HEK293 (cell line): ENCODE results near the gene ITIH1.

Source experiments
- CTCF ChIA-PET: fragments of 350-600 bp; formaldehyde crosslinking; extraction: SDS; loops from one replicate; lab custom pipeline; 2021; ENCODE audit warnings: antibody characterized with exemption; lab: Yijun Ruan, JAX
- POLR2A ChIA-PET: fragments of 300-600 bp; formaldehyde crosslinking; extraction: SDS; loops from one replicate; lab custom pipeline; 2020; ENCODE audit warnings: antibody characterized with exemption, inconsistent platforms; lab: Yijun Ruan, JAX
- H3K27ac ChIP-seq: fragments of 200-500 bp; sonication (Bioruptor generic); 2 replicates; pipeline ENCODE4 v1.5.1; 2014; ENCODE audit warnings: low read depth, low read length, control low read depth, inconsistent platforms; ENCODE audit errors: extremely low read depth
- H3K36me3 ChIP-seq, 2 experiments: fragments of 200-500 bp in 1 of 2; sonication (Bioruptor generic) in 1 of 2; 1 replicate in 1 of 2; 2 replicates in 1 of 2; pipeline ENCODE4 v1.5.1; 2014 to 2017; ENCODE audit warnings: inconsistent platforms in 2 of 2, low read length in 2 of 2; ENCODE audit not compliant: control insufficient read depth in 2 of 2, insufficient read depth in 1 of 2
- H3K4me1 ChIP-seq: fragments of 200-500 bp; sonication (Bioruptor generic); 2 replicates; pipeline ENCODE4 v1.5.1; 2014; ENCODE audit warnings: mild to moderate bottlenecking, low read length, inconsistent platforms; ENCODE audit not compliant: control insufficient read depth, insufficient read depth
- H3K4me3 ChIP-seq: 2 replicates; pipeline ENCODE4 v1.5.1; 2011; ENCODE audit warnings: low read depth, mild to moderate bottlenecking, control low read depth, low read length, moderate library complexity
- H3K9me3 ChIP-seq: fragments of 200-500 bp; sonication (Bioruptor generic); 2 replicates; pipeline ENCODE4 v1.5.1; 2014; ENCODE audit warnings: low read depth, low read length, inconsistent platforms; ENCODE audit not compliant: control insufficient read depth, insufficient read depth
- FEZF1 ChIP-seq: fragments of 450-650 bp; formaldehyde crosslinking; IDR thresholded peaks from 2 replicates; pipeline ENCODE4 v1.5.1; 2016; ENCODE audit warnings: missing biosample characterization, missing genetic modification characterization
- GLIS1 ChIP-seq: fragments of 450-650 bp; formaldehyde crosslinking; IDR thresholded peaks from 2 replicates; pipeline ENCODE4 v1.5.1; 2016; ENCODE audit warnings: missing biosample characterization, missing genetic modification characterization
- IKZF3 ChIP-seq: fragments of 450-650 bp; IDR thresholded peaks from 2 replicates; pipeline ENCODE4 v1.5.0; 2018; ENCODE audit warnings: missing biosample characterization, mild to moderate bottlenecking, missing genetic modification characterization, moderate library complexity
- KLF9 ChIP-seq: fragments of 450-650 bp; formaldehyde crosslinking; IDR thresholded peaks from 2 replicates; pipeline ENCODE4 v1.5.1; 2016; ENCODE audit warnings: missing biosample characterization, missing genetic modification characterization, low read depth
- MYNN ChIP-seq: fragments of 450-650 bp; formaldehyde crosslinking; IDR thresholded peaks from 2 replicates; pipeline ENCODE4 v1.5.1; 2016; ENCODE audit warnings: missing biosample characterization, missing genetic modification characterization, borderline replicate concordance
- SCRT1 ChIP-seq: fragments of 450-650 bp; formaldehyde crosslinking; IDR thresholded peaks from 2 replicates; pipeline ENCODE4 v1.5.1; 2016; ENCODE audit warnings: missing biosample characterization, missing genetic modification characterization, borderline replicate concordance
- SETDB1 ChIP-seq: IDR thresholded peaks from one replicate; pipeline ENCODE4 v1.6.1; 2017; ENCODE audit warnings: mild to moderate bottlenecking, low read length, moderate library complexity, mixed read lengths; ENCODE audit not compliant: insufficient read length
- ZEB2 ChIP-seq: fragments of 450-650 bp; formaldehyde crosslinking; IDR thresholded peaks from 2 replicates; pipeline ENCODE4 v1.5.1; 2016; ENCODE audit warnings: missing biosample characterization, missing genetic modification characterization
- ZFP3 ChIP-seq: fragments of 450-650 bp; formaldehyde crosslinking; IDR thresholded peaks from 2 replicates; pipeline ENCODE4 v1.5.1; 2016; ENCODE audit warnings: low read depth, missing biosample characterization, missing genetic modification characterization
- ZFP37 ChIP-seq: fragments of 450-650 bp; formaldehyde crosslinking; IDR thresholded peaks from 2 replicates; pipeline ENCODE4 v1.5.1; 2016; ENCODE audit warnings: missing biosample characterization, missing genetic modification characterization
- ZNF121 ChIP-seq: fragments of 450-650 bp; formaldehyde crosslinking; IDR thresholded peaks from 2 replicates; pipeline ENCODE4 v1.5.1; 2016; ENCODE audit warnings: missing biosample characterization, missing genetic modification characterization
- ZNF132 ChIP-seq: fragments of 450-650 bp; formaldehyde crosslinking; IDR thresholded peaks from 2 replicates; pipeline ENCODE4 v1.5.1; 2017; ENCODE audit warnings: missing biosample characterization, missing genetic modification characterization, borderline replicate concordance
- ZNF155 ChIP-seq: fragments of 450-650 bp; formaldehyde crosslinking; IDR thresholded peaks from 2 replicates; pipeline ENCODE4 v1.5.1; 2016; ENCODE audit warnings: missing biosample characterization, missing genetic modification characterization
- ZNF169 ChIP-seq: fragments of 450-650 bp; formaldehyde crosslinking; IDR thresholded peaks from 2 replicates; pipeline ENCODE4 v1.5.1; 2016; ENCODE audit warnings: missing biosample characterization, missing genetic modification characterization
- ZNF211 ChIP-seq: fragments of 450-650 bp; formaldehyde crosslinking; IDR thresholded peaks from 2 replicates; pipeline ENCODE4 v1.5.1; 2016; ENCODE audit warnings: low read depth, missing biosample characterization, missing genetic modification characterization
- ZNF23 ChIP-seq: fragments of 450-650 bp; formaldehyde crosslinking; IDR thresholded peaks from 2 replicates; pipeline ENCODE4 v1.5.1; 2016; ENCODE audit warnings: missing biosample characterization, missing genetic modification characterization, borderline replicate concordance
- ZNF529 ChIP-seq: fragments of 450-650 bp; formaldehyde crosslinking; IDR thresholded peaks from 2 replicates; pipeline ENCODE4 v1.5.1; 2017; ENCODE audit warnings: missing genetic modification characterization, missing biosample characterization; ENCODE audit not compliant: insufficient replicate concordance
- ZNF530 ChIP-seq: fragments of 450-650 bp; formaldehyde crosslinking; IDR thresholded peaks from 2 replicates; pipeline ENCODE4 v1.5.1; 2016; ENCODE audit warnings: low read depth, missing biosample characterization, missing genetic modification characterization
- ZNF544 ChIP-seq: fragments of 450-650 bp; formaldehyde crosslinking; IDR thresholded peaks from 2 replicates; pipeline ENCODE4 v1.5.0; 2017; ENCODE audit warnings: missing biosample characterization, missing genetic modification characterization
- ZNF571 ChIP-seq: fragments of 450-650 bp; formaldehyde crosslinking; IDR thresholded peaks from 2 replicates; pipeline ENCODE4 v1.5.0; 2017; ENCODE audit warnings: missing biosample characterization, missing genetic modification characterization
- ZNF670 ChIP-seq: fragments of 450-650 bp; formaldehyde crosslinking; IDR thresholded peaks from 2 replicates; pipeline ENCODE4 v1.5.1; 2016; ENCODE audit warnings: missing biosample characterization, missing genetic modification characterization, low read depth
- ZNF76 ChIP-seq: fragments of 450-650 bp; formaldehyde crosslinking; IDR thresholded peaks from 2 replicates; pipeline ENCODE4; 2016; ENCODE audit warnings: low read depth, missing biosample characterization, missing genetic modification characterization, borderline replicate concordance
- TF ChIP-seq, protein P1 (sequence below): fragments of 450-650 bp; formaldehyde crosslinking; IDR thresholded peaks from 2 replicates; pipeline ENCODE4 v1.5.1; 2016; ENCODE audit warnings: missing biosample characterization, missing genetic modification characterization
- TF ChIP-seq, protein P2 (sequence below): fragments of 450-650 bp; formaldehyde crosslinking; IDR thresholded peaks from 2 replicates; pipeline ENCODE4 v1.5.1; 2016; ENCODE audit warnings: missing biosample characterization, missing genetic modification characterization
- TF ChIP-seq, protein P3 (sequence below): fragments of 450-650 bp; formaldehyde crosslinking; IDR thresholded peaks from 2 replicates; pipeline ENCODE4 v1.5.1; 2017; ENCODE audit warnings: missing biosample characterization, missing genetic modification characterization
- TF ChIP-seq, protein P4 (sequence below): fragments of 450-650 bp; formaldehyde crosslinking; IDR thresholded peaks from 2 replicates; pipeline ENCODE4 v1.5.1; 2017; ENCODE audit warnings: missing biosample characterization, mild to moderate bottlenecking, missing genetic modification characterization, moderate library complexity

ITIH1 gene

DNA sequence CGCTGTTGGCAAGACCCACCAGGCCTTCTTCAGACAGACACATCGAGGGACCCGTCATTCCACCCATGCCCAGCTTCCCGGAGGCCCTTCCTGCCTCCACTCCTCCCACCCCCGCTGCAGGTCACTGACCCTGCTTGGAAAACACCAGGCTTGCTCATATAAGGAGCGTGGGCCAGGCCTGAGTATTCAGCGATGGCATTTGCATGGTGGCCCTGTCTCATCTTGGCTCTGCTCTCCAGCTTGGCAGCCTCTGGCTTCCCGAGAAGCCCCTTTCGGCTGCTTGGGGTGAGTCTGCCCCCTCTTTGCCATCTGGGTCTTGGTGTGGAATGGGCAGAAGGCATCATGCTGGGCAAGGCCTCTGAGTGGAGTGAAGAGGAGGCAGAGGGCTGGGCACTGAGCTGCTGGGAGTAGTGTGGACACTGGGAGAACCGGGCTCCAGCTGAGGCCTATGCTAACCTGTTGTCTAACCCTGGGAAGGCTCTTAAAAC is 17.3 kb downstream of the ITIH1 start, which contains the start of gene ITIH3:
TSS of gene ITIH3 (plus strand) at position 185 of the 488 bp plus-strand sequence. CDS start at position 193, 8 bp downstream.
- Histone ChIP-seq H3K4me1 (no peaks in the 10 kb centered on the region), H3K9me3 (no peaks in the 10 kb centered on the region), H3K27ac (no peak within 1 kb of the TSS), H3K36me3 (no peaks in the 10 kb centered on the region), H3K4me3 (no peak within 1 kb of the TSS)
- no peak for TF ChIP-seq ZNF76 (tag by site-specific recombination)
- TF ChIP-seq SCRT1 = no peak
- TF ChIP-seq, protein P1, sequence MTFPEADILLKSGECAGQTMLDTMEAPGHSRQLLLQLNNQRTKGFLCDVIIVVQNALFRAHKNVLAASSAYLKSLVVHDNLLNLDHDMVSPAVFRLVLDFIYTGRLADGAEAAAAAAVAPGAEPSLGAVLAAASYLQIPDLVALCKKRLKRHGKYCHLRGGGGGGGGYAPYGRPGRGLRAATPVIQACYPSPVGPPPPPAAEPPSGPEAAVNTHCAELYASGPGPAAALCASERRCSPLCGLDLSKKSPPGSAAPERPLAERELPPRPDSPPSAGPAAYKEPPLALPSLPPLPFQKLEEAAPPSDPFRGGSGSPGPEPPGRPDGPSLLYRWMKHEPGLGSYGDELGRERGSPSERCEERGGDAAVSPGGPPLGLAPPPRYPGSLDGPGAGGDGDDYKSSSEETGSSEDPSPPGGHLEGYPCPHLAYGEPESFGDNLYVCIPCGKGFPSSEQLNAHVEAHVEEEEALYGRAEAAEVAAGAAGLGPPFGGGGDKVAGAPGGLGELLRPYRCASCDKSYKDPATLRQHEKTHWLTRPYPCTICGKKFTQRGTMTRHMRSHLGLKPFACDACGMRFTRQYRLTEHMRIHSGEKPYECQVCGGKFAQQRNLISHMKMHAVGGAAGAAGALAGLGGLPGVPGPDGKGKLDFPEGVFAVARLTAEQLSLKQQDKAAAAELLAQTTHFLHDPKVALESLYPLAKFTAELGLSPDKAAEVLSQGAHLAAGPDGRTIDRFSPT (tag by site-specific recombination) = no peak
- TF ChIP-seq ZNF169 (tag by site-specific recombination) = no peak
- no peak for TF ChIP-seq SETDB1
- TF ChIP-seq FEZF1 (tag by site-specific recombination) = no peak
- no peak for TF ChIP-seq ZNF23 (tag by site-specific recombination)
- no peak for TF ChIP-seq GLIS1 (tag by site-specific recombination)
- no peak for TF ChIP-seq ZNF544 (tag by site-specific recombination)
- no peak for TF ChIP-seq IKZF3 (tag by site-specific recombination)
- no peak for TF ChIP-seq ZEB2
- TF ChIP-seq, protein P2, sequence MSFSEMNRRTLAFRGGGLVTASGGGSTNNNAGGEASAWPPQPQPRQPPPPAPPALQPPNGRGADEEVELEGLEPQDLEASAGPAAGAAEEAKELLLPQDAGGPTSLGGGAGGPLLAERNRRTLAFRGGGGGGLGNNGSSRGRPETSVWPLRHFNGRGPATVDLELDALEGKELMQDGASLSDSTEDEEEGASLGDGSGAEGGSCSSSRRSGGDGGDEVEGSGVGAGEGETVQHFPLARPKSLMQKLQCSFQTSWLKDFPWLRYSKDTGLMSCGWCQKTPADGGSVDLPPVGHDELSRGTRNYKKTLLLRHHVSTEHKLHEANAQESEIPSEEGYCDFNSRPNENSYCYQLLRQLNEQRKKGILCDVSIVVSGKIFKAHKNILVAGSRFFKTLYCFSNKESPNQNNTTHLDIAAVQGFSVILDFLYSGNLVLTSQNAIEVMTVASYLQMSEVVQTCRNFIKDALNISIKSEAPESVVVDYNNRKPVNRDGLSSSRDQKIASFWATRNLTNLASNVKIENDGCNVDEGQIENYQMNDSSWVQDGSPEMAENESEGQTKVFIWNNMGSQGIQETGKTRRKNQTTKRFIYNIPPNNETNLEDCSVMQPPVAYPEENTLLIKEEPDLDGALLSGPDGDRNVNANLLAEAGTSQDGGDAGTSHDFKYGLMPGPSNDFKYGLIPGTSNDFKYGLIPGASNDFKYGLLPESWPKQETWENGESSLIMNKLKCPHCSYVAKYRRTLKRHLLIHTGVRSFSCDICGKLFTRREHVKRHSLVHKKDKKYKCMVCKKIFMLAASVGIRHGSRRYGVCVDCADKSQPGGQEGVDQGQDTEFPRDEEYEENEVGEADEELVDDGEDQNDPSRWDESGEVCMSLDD (tag by site-specific recombination) = no peak
- no peak for TF ChIP-seq ZFP3 (tag by site-specific recombination)
- POLR2A ChIA-PET = no interaction called here
- CTCF ChIA-PET = no interaction called here

DNA sequence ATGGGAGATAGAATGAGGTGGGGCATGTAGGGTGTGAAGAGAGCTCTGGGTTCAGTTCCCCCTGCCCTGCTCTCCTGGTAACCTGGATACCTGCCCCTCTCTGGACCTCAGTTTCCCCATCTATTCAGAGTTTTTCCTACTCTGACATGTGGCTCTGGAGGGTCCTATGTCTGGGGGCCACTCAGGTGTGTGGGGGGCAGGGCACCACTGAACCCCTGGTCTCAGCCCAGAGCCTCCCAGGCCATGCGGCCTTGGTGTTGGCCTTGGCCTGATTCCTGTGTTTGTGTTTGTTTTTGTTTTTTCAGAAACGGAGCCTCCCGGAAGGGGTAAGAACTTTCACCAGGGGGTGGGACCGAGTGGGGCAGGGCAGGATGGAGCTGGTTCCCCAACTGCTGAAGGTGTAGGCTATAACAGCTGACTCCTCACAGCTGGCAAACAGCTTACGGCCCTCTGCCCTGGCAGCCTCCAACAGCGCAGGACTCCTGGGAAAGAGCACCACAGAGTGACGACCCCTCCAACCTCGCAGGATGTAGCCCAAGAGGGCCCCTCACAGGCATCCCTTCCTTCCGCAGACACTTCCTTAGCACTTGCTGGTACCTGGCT is 18.0 kb downstream of the ITIH1 start:
- no peak overlapping the region for H3K4me3 ChIP-seq
- TF ChIP-seq ZNF670 (tag by site-specific recombination) (no peak), MYNN (tag by site-specific recombination) (no peak), KLF9 (tag by site-specific recombination) (no peak), ZNF155 (tag by site-specific recombination) (no peak), ZNF121 (tag by site-specific recombination) (no peak), ZFP37 (tag by site-specific recombination) (no peak), ZNF529 (tag by site-specific recombination) (no peak), ZNF571 (tag by site-specific recombination) (no peak), ZNF132 (tag by site-specific recombination) (no peak), ZNF530 (no peak), ZNF211 (tag by site-specific recombination) (no peak)
- TF ChIP-seq, protein P3, sequence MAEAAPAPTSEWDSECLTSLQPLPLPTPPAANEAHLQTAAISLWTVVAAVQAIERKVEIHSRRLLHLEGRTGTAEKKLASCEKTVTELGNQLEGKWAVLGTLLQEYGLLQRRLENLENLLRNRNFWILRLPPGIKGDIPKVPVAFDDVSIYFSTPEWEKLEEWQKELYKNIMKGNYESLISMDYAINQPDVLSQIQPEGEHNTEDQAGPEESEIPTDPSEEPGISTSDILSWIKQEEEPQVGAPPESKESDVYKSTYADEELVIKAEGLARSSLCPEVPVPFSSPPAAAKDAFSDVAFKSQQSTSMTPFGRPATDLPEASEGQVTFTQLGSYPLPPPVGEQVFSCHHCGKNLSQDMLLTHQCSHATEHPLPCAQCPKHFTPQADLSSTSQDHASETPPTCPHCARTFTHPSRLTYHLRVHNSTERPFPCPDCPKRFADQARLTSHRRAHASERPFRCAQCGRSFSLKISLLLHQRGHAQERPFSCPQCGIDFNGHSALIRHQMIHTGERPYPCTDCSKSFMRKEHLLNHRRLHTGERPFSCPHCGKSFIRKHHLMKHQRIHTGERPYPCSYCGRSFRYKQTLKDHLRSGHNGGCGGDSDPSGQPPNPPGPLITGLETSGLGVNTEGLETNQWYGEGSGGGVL (tag by site-specific recombination) = no peak
- TF ChIP-seq, protein P4, sequence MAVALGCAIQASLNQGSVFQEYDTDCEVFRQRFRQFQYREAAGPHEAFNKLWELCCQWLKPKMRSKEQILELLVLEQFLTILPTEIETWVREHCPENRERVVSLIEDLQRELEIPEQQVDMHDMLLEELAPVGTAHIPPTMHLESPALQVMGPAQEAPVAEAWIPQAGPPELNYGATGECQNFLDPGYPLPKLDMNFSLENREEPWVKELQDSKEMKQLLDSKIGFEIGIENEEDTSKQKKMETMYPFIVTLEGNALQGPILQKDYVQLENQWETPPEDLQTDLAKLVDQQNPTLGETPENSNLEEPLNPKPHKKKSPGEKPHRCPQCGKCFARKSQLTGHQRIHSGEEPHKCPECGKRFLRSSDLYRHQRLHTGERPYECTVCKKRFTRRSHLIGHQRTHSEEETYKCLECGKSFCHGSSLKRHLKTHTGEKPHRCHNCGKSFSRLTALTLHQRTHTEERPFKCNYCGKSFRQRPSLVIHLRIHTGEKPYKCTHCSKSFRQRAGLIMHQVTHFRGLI = no peak
- TF ChIP-seq, all 188 proteins: peak for 0
- ChIA-PET CTCF (no interaction called here), POLR2A (no interaction called here)
- no peaks in the 10 kb centered on the region for H3K4me1 ChIP-seq
- H3K9me3 ChIP-seq = no peaks in the 10 kb centered on the region
- H3K36me3 ChIP-seq = no peaks in the 10 kb centered on the region
- no peak overlapping the region for H3K27ac ChIP-seq
